SW480 (cell line): ENCODE results near the gene ANKS1B.

Source experiments
- DNase-seq: peaks from one replicate; pipeline ENCODE4 v3.0.0-alpha.2; 2016; ENCODE audit warnings: low spot score

The ANKS1B gene

GRCh38 chr12:99192489-99192888, 792.2 kb downstream of the ANKS1B start:
- no peak for DNase-seq

DNA sequence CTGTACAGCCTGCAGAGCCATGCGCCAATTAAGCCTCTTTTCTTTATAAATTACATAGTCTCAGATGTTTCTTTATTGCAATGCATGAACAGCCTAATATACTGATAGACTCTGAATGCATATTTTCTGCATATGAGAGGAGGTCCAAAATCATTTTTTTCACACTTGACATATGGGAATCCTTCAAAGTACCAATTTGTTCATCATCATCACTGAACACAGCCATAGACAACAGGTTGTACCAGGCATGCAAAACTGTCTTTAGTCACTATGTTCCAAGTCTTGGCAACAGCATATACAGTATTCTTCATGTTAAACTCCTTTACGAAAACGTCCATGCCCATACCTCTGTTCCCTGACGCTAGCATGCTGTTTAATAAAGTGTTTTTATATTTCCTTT, 807.9 kb downstream of the ANKS1B start:
- no peak for DNase-seq

GRCh38 chr12:99170461-99170860, 814.3 kb downstream of the ANKS1B start:
- no peak for DNase-seq

GRCh38 chr12:99170037-99170436, 814.7 kb downstream of the ANKS1B start:
- no peak for DNase-seq

GRCh38 chr12:99157946-99158345, 826.8 kb downstream of the ANKS1B start:
- no peak for DNase-seq

- no peak for DNase-seq
These were observed 829.8 kb downstream of the ANKS1B start for GRCh38 chr12:99154983-99155336.

GRCh38 chr12:99154216-99154982, 830.3 kb downstream of the ANKS1B start:
- no peak for DNase-seq

- no peak for DNase-seq
These were observed 831.4 kb downstream of the ANKS1B start for GRCh38 chr12:99153293-99153692.

DNA sequence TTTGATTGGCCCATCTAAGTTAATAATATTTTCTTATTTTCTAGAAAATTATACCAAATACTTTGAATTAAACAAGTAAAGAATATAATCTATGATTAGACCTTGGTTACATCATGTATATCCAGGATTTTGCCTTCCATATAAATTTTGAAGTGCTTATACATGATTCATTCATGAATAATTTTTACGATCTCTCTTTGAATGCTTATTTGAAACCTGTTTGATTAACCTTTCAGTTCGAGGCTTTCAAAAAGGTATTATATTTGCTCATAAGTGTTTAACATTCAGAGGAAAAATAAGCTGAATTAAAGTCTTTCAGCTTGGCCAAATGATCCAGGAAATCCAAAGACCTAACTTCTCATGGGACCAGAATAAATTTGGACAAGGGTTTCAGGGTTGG, 832.4 kb downstream of the ANKS1B start:
- peak; percentile 13 for DNase-seq

DNA sequence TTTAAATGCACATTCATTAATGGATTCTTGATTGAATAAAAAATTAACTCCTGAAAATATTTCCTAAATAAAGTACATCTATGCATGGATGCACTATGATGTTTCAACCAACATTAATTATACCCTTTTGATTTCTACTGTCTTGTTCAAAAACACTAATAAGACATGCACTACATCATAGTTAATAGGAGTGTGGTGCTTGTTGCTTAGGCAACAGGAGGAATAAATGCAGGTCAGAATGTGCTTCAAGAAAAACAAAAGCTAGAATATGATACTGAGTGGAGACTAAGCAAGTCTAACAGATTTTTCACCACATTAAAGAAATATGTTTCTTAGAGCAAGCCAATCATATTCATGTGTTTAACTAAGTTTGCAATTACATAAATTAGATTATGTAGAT, 833.0 kb downstream of the ANKS1B start:
- no peak for DNase-seq

- DNase-seq = no peak
These were observed 837.6 kb downstream of the ANKS1B start for GRCh38 chr12:99147130-99147529.

- no peak for DNase-seq
These were observed 838.0 kb downstream of the ANKS1B start for GRCh38 chr12:99146730-99147129.

DNA sequence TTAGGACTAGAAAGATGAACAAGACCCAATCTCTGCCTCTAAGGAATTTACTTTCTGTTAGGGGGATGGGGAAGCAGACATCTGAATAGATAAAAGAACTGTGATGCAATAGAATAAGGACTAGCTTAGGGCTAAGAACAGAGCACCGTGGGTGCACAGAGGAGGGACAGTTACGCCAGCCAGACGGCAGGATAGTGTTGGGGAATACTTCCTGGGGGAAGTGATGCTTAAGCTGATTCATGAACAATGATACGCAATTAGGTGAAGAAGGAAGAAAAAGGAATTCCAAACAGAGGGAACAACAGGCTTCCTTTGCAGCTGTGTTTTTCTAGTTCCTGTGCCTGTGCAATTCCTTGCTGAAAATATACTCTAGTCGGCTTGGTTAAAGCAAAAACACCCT, 838.6 kb downstream of the ANKS1B start:
- no peak for DNase-seq

- DNase-seq = no peak
These were observed 842.1 kb downstream of the ANKS1B start for GRCh38 chr12:99142651-99143050.

DNA sequence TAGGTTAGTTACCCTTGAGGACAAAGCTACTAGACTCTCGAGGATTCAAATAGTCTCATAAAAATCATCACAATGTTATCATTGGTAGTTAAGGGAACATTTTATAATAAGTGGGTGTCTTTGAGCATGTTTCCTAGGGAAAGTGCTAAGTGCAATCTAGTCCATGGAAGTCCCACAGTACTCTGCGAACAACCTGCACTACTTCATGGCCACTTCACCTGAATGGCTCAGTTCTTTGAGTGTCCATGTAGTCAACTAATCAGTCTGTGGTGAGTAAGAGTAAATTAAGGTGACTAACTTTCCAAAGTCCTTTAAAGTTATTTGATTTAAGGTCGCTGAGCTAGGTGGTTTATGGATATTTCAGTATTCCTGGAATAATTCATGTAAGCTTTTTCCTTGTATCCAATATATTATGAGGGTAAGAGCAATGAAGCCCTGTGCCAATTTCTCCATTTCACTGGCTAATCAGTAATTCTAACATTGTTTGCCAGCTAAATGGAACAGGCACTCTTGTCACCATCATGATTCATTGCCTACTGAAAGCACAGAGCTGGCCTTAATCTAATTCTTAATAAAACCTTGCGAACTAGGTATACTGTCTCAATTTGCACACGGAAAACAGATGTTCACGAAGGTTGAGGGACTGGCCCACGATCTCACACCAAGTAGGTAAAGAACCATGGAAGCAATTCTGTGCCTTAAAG, 844.6 kb downstream of the ANKS1B start:
- DNase-seq = no peak

GRCh38 chr12:99138393-99138792, 846.3 kb downstream of the ANKS1B start:
- DNase-seq = no peak

DNA sequence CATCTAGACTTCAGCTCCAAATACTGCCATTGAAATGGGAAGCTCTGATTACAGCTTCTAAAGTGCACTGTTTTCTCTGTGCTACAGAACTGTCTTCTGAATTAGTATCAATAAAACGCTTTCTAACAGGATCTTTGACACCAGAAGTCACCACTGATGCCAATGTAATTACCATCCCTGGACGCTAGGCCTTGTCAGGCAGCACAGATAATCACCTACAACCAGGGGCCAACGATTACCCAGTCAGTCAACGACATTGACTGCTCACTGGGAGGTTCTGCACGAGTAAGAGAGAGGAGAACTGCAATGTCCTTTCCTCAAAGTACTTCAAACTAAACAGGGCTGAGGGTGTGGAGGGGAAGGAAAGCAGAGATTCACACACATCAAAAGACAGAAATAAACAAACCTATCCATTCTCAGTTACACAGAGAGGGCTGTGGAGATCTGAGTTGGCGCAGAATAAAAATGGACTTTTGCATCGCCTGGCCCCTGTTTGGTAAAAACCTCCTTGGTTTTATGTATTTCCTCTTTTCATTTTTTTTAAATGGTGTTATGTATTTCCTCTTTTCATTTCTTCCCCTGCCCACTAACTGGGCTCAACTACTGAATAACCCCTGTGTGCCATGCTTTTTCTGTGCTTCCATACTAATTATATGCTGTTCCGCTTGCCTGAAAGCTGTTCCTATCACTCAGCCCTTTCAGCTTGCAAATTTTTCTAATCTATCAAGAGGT, 847.4 kb downstream of the ANKS1B start:
- no peak for DNase-seq

GRCh38 chr12:99136516-99136915, 848.2 kb downstream of the ANKS1B start:
- no peak for DNase-seq

GRCh38 chr12:99135376-99135775, 849.4 kb downstream of the ANKS1B start:
- DNase-seq = peak; percentile 53

GRCh38 chr12:99133401-99133800, 851.3 kb downstream of the ANKS1B start:
- DNase-seq = no peak

- no peak for DNase-seq
These were observed 853.0 kb downstream of the ANKS1B start for GRCh38 chr12:99131751-99132199.

DNA sequence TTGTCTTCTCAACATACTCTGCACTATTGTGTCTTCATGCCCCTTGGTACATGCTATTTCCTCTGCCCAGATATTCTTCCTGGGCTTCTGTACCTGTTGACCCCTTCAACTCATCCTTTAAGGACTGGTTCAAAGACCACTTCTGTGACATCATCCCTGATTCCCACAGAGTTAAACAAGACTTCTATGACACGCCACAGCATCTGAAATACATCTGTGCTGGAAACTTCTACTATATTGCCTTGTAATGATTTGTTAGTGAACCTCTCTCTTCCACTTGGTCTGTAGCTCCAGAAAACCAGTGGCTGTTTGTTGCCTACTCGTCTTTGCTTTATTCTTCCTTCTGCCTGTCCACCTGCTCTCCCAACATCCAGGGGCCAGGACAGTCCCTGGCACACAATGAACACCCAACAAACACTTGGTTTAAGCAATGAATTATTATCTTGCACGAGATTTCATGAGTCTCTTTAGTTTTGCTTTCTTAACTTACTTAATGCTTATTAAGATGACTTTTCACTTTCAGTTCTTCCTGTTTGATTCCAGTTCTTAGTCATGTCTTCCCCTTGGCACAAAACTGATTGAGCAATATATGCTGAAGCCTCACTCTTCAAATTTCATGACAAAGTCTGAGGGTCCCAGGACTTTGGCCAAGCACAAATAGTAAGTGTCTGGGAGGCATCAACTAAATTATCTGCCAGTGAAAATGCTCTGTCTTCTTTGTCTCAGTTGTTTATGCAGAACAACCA, 853.8 kb downstream of the ANKS1B start:
- DNase-seq = no peak
